GM21423 (cell line): ENCODE data around the gene LRTM2.

Source experiments
- ATAC-seq: cut with Tn5 transposase; IDR thresholded peaks from one replicate; pipeline ENCODE4 v1.9.1; 2021; ENCODE audit warnings: mild to moderate bottlenecking, moderate library complexity; ENCODE audit not compliant: unreplicated experiment

LRTM2 gene

GRCh38 chr12:1829306-1829900 lies 9.0 kb downstream of the LRTM2 start:
- ATAC-seq, result no peak

GRCh38 chr12:1830401-1830845 lies 10.1 kb downstream of the LRTM2 start:
- no peak for ATAC-seq

DNA sequence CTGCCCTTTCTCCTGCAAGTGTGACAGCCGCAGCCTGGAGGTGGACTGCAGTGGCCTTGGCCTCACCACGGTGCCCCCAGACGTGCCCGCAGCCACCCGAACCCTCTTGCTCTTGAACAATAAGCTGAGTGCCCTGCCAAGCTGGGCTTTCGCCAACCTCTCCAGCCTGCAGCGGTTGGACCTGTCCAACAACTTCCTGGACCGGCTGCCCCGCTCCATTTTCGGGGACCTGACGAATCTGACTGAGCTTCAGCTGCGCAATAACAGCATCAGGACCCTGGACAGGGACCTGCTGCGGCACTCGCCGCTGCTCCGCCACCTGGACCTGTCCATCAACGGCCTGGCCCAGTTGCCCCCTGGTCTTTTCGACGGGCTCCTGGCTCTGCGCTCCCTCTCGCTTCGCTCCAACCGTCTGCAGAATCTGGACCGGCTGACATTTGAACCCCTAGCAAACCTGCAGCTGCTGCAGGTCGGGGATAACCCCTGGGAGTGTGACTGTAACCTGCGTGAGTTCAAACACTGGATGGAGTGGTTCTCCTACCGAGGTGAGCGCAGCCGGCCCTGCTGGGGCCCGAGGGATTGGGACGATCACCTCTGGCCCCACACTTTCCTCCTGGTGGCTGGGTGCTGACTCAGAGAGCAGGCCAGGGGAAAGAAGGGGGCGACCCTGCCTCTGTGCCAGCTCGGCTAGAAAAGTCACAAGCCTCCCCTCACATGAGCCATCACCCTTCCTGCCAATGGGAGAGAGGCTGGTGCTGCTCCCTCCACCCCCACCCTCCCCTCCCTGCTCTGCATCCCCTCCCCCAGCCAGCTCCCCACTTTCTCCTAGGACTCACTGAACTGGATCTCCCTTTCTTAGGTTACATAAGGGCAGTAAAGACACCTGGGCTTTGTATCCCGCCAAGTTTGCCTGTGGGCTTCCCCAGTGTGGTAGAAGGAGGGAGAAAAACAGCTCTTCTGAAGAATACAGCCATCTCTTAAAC lies 10.9 kb downstream of the LRTM2 start:
- no peak for ATAC-seq

DNA sequence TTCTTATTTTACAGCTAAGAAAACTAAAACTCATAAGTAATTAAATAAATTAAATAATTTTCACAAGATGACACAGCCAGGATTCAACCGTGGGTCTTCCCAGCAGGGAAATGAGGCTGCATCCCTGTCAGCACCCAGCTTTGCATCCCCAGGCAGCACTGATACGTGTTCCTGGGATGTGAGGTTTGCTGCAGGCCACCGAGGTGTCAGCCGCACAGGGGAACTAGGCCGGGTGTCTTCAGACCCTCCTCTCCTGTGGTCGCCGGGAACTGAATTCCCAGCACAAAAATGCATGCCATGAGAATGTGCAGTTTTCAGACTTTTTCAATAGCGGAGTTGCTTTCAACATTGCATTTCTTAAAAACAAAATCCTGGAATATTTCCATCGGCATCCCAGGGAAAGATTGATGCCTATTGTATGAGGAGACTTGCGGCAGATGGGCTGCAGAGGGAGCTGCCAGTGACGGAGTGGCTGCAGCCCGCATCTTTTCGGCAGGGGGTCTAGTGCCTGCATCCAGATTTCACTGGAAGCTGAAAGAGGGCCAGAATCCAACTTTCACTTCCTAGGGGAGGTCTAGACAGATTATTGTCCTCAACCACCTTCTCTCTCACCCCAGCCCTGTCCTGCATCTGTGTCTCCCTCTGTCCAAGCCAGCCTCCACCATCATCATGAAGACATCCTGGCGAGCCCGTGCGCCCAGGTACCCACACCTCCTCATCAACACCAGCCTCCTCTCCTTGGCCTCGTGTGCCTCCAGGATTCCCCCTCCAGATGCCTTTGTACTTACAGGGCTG lies 12.6 kb downstream of the LRTM2 start:
- ATAC-seq, result no peak

DNA sequence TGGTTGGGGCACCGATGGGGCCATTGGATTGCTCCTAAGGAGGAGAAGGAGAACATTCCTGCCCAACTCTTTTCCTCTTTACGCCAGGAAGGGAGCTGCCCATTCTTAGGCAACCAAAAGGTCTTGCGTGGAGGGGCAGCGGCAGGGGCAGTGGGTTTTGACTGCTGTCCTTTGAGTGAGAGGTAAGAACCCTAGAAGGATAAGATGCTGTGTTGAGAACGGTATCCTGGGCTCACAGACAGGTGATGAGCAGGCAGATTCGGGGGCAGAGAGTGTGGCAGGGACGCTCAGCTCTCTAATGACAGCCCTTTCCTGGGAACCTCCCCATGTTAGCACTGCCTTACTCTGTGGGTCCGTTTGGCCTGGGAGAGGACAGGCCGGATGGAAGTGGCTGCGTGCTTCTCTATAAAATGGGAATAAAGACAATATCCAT lies 13.2 kb downstream of the LRTM2 start:
- ATAC-seq, result no peak

- no peak for ATAC-seq
Measured at GRCh38 chr12:1834186-1834925, 14.0 kb downstream of the LRTM2 start.

DNA sequence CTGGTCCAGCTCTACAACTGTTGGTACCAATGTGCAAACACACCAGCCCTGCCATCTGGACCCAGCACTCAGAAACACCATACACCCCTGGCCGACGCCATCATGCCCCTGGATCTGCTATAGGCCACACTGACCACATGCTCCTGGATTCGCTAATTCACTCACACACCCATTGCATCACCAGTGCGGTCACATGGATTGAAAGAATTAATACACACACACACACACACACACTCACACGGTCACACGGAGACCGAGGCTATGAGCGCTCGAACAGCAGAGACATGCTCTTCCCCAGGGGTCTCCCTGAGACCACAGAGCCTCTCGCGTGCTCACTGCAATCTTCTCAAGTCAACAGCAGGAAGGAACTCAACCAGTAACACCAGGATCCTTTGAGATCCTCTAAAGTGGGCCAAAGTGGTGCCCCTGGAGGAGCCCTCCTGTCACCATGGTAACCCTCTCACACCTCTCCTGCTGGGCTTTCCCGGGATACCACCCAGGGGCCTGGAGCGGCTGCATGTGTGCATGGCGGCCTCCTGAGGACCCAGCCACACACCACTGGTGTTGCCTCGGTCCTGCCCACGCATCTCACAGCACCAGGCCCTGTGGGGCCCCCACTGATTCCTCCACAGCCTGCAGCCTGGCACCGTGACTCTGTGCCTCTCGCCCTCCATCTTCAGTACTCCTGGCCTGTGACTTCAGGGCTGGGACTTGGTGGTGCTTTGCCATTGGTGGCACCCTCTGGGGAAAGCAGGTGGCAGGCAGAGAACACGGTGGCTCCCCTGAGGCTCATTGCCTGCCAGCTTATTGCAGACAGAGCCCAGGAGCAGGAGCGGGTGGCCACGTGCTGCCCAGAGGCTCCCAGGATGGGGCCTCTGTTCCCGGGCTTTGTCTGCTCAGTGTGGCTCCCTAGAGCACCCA lies 15.1 kb downstream of the LRTM2 start:
- ATAC-seq, result no peak

DNA sequence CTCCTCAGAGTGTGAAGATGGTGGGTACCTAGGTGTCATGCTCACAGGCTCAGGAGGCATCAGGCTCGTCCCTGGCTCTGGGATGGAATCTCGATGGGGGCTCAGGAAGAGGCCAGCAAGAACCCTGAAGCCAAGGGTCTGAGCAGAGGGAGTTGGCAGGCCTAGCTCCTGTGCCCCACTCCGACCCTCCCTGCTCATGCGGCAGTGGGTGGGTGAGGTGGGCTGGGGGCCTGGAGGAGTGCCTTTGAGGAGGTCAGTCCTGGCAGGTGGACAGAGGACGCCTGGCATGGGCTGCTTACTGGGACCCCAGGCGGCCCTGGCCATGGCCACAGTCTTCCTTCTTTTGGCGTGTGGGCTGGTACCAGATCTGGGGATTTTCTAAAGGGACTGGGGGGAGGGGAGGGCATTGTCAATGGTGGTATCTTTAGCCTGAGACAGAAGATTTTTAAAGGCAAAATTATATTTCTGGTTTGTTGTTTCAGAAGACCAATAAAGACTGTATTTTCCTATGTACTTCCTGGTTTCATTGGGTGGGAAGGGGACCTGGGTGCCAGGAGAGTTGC lies 16.0 kb downstream of the LRTM2 start:
- no peak for ATAC-seq

DNA sequence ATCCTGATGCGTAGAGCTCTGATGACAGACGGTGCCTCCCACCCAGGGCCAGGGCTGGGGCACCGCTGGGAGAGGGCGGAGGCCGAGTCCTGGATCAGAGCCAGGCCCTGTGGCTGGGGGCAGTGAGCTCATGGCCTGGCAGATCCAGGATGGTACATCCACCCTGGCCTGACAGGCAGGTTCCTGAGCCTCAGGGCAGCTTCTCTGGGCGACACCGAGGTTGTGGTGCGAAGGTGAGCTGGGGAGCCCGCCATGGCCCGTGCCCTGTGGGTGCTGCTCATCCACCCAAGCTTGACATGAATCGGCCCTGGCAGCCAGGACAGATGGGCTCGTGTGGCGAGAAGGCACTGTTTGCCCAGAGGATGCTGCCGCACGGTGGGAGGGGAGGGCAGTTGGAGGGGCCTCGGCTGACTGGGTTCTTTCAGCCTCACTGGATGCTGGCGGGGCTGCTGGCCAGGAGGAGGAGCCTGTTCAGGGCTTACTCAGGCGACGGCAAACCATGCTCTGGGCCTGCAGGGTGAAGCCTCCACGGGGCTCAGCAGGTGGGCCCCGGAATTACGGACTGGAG lies 16.6 kb downstream of the LRTM2 start:
- ATAC-seq, result no peak

DNA sequence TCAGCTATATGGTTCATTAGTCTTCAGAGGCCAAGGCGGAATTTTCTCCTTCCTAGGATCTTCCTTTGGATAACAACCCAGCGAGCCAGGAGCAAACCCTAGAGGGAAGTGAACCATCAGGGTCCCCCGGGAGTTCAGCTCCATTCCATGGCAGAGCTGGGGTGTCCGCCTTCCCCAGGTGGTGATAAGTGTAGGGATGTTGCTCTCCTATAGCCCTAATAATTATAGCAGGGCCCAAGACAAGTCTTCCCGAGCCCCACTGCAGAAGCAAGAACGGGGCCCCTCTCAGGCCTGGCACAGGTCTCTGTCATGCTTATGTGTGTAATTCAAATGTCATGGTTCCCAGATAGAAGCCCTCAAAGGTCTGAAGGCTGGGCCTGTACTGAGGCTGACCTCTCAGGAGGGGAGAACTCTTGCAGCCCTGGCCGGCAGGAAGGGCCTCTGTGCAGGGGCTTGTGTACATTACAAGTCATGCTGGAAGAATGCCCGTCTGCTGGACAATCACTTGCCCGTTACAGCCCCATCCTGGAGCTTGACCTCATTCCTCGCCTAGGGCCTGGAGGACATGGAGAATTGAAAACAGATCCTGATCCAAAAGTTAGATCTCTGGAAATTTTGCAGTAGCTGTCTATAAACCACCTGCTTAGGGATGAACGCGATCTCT lies 17.3 kb downstream of the LRTM2 start:
- no peak for ATAC-seq

DNA sequence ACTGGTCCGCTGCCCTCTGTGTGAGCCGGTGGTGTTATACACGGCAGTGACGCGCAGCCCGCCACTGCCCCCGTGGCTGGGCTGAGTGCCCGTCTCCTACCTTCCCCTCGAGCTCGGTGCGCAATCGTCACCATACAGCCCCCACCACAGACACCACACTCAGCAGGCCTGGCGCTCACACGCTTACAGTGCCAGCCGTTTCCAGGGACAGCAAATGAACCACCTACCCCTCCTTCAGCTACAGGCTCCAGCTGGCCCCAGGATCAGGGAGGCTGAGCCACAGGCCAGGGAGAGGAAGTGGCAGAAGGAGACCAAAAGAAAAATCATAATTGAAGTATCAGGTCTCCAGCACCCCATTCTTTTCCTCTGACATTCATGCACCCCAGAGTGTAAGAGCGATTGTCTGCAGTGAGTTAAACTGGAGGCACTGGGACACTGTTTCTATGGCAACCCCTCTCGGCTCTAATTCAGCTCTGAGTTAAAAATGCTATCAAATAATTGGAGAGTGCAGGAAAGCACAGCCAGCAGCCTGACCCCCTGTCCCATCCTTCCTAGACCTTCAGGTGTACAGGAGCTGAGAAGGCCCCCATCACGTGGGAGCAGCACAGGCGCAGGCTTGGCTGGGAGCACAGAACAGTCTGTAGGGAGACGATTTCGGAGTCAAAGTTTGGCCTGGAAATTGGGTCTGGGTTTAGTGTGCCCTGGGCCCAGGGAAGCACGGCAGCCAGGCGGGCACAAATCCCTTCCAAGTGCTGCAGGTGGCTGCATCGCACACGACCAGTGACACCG lies 18.0 kb downstream of the LRTM2 start:
- ATAC-seq, result no peak

- ATAC-seq, result no peak
Measured at GRCh38 chr12:1838994-1839365, 18.6 kb downstream of the LRTM2 start.

GRCh38 chr12:1839464-1839863 lies 19.1 kb downstream of the LRTM2 start:
- no peak for ATAC-seq

DNA sequence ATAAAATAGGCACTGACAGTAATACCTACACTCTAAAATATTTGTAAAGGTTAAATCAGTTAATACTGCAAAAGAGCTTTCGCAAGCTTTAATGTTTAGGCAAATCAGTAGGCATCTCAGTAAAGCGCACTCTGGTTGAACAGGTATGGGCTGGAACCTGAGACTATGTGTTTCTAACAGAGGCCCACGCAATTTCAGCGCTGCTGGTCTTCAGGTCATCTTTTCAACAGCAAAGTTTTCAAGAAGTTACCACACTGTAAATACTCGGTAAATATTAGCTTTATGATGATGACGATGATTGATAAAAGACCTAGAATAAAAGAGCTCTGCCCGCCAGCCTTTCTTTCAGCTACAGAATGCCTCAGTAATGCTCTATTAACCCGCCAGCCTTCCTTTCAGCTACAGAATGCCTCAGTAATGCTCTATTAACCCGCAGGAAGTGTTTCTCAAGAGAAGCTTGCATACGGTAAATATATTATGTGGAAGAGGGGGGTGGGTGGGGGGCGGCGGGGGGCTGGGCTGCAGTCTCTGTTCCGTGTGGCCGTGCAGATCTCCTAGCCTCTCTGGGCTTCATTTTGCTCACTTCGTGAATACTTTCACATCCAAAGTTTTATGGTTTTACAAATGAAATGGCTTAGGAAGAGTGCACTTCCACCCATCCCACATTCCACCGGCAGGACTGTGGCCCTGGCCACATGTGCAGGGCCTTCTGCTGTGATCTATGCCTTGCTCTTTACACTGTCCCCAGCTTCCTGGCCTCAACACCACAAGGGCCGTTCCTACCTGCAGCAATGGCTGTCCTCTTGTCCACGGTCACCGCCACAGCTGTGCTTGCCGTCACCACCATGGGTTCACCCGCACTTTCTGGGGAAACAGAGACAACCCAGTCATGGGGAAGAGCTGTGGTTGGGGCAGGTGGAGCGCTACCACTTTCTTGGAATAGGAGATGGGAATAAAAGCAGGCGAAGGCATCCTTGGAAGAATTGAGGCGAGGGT lies 19.9 kb downstream of the LRTM2 start:
- no peak for ATAC-seq

DNA sequence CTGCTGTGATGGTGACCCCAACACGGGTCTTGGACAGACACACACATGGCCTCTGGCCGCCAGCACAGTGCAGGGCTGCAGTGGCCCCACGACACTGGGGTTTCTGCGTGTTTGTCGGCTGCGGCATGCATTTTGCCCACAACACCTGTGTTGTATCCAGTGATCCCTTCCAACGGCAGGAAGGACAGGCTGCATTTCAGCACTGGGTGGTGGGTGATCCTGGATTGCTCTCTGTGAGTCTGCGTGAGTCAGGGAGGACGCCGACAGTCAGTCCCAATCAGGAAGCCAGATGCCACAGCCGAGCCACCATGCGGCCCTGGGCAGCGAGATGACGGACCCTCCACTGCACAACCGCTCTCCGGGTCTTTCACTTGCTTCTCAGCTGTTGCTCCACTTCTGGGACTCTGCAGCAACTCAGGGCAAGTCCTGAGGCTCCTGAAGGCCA lies 20.6 kb downstream of the LRTM2 start:
- no peak for ATAC-seq

DNA sequence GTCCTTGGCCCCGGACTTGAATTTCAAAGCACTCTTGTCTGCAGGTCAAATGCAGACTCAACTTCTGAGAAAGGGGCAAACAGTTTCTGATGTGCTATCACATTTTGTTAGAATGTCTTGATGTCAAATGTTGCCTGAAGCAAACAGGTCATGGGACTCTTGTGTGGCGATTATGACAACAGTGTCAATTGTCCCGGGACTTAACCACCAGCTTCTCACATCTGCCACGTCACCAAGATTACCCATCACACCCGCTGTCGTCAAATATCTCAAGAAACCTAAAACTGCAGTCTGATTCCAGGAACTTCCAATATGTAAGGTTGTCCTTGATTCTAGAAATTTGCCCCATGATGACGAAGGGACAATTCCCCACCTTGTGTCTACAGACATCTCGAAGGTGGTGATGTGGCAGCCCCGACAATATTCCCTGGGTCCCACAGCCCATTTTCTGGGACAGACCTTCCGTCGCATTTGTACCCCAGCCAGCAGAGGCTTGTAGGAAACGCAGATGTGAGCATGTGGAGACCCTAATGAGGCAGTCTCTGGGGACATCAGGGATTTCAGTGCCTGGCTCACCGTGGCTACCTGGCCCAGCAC lies 21.3 kb downstream of the LRTM2 start:
- ATAC-seq, result no peak
